Measurements from ENCODE around the gene IRAK1.
A peak's percentile ranks its signal among the peaks of the same experiment; 100 is the strongest.

The IRAK1 gene

DNA sequence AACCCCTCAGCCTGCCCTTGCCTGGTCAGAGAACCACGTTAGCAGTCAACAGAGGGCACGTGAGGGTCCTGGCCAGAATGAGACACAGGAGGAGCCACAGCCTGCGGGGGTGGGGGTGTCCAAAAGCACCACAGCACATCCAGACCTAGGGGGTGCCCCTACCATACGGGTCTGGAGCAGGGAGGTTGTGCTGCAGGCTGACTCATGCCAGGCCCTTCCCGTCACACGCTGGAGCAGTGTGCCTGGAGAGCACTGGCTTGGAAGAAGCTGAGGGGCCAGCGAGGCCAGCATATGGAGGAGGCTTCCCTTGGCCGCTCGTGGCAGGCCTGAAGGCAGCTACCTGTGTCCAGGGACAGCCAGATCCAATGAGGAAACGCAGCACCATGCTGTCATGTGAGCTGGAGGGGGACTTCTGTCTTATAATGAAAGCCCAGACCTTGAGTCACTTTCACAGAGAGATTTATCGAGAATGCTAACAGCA lies 1.5 kb upstream of the IRAK1 start:
- no peak for DNase-seq (ENCODE audit: low read depth in 2 of 3, low spot score in 2 of 3)

DNA sequence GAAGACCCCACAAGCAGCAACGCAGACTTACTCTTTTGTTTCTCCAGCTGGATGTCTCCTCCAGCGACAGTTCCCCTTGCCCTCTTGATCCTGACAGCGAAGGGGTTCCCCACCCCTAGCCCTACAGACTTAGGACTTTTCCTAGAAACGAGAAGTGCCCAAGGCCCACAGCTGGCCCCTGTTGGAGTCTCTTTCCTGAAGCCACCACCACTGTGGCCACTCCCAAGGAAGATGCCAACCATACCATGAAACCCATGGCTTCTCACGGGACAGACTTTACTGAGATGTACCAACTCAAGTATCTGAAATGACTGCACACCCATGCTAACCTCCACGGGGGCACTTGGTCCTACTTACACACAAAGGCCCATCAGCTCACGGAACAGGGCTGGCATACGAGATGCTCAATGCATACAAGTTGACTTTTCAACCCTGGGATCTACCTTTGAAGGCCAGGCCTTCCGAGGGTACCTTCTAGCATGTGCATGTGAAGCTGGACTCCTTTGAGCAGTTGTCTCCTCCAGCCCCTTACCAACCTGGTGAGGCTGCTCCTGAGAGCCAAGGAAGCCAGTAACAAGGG lies 924 bp upstream of the IRAK1 start:
- no peak for DNase-seq (ENCODE audit: low read depth in 2 of 3, low spot score in 2 of 3)

DNA sequence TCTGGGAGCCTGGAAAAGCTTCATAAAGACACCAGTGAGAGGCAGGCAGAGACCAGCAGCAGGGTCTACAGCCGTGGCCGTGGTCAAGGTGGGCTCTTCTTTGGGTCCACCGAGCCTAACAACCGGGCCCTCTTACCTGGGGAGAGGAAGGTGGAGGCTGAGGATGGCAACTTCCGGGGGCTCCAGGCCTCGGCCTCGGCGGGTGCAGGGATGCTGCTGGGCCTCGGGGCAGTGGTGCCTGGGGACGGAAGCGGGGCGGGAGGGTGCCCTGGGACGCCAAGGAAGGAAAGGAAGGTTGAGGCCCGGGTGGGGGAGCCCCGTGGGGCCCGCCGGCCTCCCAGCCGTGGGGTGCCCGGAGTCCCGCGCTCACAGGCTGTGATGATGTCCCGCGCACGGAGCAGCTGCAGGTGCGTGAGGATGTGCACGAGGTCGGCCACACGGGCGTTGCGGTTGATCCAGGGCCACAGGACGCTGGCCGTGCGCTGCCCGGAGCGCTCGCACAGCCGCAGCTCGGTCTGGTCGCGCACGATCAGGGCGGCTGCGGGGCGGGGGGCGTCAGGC lies 561 bp downstream of the IRAK1 start:
- peak in 1 of 3 experiments; percentile 6 for DNase-seq (ENCODE audit: low read depth in 2 of 3, low spot score in 2 of 3)

DNA sequence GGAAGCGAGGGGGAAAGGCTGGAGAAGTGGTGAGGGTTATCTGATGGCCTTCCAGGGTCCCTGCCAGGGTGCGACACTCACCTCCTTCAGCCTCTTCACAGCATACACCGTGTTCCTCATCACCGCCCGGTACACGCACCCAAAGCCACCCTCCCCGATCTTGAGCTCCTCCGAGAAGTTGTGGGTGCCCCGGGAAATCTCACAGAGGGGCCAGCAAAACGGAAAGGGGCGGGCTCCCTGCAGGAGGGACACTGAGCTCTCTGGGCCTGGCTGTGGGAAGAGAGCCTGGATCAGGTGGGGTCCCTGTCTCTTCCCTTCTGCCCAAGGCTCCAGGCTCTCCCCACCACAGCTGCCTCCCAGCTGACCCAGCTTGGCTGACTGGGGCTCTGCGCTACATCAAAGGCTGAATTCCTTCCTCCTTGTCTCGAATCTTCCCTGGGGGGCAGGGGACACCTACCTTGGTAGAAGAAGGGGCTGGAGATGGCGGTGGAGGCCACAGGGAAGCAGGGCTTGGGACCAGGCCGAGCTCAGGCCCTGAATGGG lies 1.1 kb downstream of the IRAK1 start:
- DNase-seq (ENCODE audit: low read depth in 2 of 3, low spot score in 2 of 3): no peak

DNA sequence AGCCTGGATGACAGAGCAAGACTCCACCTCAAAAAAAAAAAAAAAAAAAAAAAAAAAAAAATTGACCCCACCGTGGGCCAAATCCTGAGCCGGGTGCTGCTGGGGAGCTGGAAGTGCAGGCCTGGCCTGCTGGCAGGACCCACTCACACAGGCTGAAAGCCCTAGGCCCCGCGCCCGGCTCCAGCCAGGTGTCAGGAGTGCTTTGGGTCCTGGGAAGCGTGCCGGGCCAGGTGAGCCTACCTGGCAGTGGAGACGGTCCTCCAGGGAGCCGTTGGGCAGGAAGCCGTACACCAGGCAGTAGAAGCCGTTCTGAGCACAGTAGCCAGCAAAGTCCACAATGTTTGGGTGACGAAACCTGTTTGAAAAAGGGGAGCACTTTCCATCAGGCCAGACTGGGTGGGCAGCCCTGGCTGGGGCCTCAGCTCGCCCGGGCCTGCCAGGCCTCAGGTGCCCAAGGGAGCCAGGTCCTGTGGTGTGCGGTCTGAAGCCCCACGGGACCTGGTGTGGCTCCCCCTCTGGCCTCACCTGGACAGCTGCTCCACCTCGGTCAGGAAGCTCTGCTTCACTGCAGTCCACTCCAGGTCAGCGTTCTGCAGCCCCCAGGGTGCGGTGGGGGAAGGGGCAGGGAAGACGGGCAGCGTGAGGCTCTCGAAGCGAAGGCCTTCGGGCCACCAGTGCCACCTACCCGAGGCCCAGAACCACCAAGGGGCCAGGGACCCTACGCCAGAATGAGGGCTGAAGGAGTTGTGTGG lies 1.8 kb downstream of the IRAK1 start:
- DNase-seq (ENCODE audit: low read depth in 2 of 3, low spot score in 2 of 3): no peak

GRCh38 chrX:154016366-154017076 lies 3.2 kb downstream of the IRAK1 start:
- no peak for DNase-seq (ENCODE audit: low read depth in 2 of 3, low spot score in 2 of 3)

- no peak for DNase-seq (ENCODE audit: low read depth in 2 of 3, low spot score in 2 of 3)
Measured at GRCh38 chrX:154015581-154016264, 4.0 kb downstream of the IRAK1 start.

DNA sequence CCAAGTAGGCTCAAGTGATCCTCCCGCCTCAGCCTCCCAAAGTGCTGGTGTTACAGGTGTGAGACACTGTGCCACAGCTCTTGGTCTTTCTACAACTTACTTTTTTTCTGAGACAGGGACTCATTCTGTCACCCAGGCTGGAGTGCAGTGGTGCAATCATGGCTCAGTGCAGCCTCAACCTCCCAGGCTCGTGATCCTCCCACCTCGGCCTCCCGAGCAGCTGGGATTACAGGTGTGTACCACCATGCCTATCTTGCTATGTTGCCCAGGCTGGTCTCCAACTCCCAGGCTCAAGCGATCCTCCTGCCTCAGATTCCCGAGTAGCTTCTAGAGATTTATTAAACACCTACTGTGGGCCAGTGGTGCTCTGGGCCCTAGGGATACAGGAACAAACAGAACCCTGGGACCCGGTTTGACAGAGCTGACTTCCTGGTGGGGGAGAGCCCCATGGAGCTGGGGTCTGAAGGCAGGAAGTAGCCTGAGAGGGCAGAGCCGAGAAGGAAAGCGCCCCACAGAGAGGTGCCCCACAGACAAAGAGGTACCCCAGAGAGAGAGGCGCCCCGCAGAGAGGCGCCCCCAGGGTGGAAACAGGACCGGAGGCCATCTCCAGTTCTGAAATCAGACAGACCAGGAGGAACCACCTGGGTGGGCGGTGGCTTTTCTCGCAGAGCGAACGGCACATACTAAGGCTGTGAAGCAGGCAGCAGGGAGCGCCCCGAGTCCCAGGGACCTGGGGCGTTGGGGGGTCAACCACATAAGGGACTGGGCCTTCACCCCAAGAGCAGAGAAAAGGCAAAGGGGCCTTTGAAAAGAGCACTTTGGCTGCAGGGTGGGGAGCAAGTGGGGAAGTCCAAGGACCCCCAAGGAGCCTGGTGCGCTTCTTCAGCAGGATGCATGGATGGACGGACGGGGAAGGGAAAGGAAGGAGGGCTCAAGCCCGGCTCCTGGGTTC lies 5.0 kb downstream of the IRAK1 start:
- DNase-seq (ENCODE audit: low read depth in 2 of 3, low spot score in 2 of 3): no peak

GRCh38 chrX:154013614-154014360 lies 5.9 kb downstream of the IRAK1 start:
- DNase-seq (ENCODE audit: low read depth in 2 of 3, low spot score in 2 of 3): peak in 1 of 3 experiments; percentile 37

- no peak for DNase-seq (ENCODE audit: low read depth in 2 of 3, low spot score in 2 of 3)
Measured at GRCh38 chrX:154013001-154013421, 6.7 kb downstream of the IRAK1 start.

GRCh38 chrX:154012336-154012991 lies 7.2 kb downstream of the IRAK1 start:
- DNase-seq (ENCODE audit: low read depth in 2 of 3, low spot score in 2 of 3): no peak

- DNase-seq (ENCODE audit: low read depth in 2 of 3, low spot score in 2 of 3): no peak
Measured at GRCh38 chrX:154011376-154012335, 8.0 kb downstream of the IRAK1 start.

- no peak for DNase-seq (ENCODE audit: low read depth in 2 of 3, low spot score in 2 of 3)
Measured at GRCh38 chrX:154010330-154011087, 9.2 kb downstream of the IRAK1 start.

GRCh38 chrX:154008521-154008920 lies 11.2 kb downstream of the IRAK1 start:
- DNase-seq (ENCODE audit: low read depth in 2 of 3, low spot score in 2 of 3): no peak

DNA sequence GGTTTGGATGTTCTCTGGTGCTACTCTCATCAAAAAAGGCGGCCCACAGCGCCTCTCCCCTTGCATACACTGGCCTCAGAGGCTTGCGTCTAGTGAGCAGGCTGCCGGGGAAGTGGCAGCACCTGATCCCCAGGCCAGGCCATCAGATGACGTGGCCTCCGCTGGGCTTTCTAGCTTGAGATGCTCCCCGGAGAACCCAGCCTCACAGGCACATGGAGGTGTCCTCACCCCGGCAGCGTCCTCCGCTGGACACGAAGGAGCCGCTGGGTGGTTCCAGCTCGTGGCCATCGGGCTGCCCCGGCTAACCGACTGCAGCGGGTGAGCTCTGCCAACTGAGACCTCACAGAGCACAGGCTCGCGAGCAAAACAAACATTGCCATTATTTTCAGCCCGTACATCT lies 12.8 kb downstream of the IRAK1 start:
- no peak for DNase-seq (ENCODE audit: low read depth in 2 of 3, low spot score in 2 of 3)

DNA sequence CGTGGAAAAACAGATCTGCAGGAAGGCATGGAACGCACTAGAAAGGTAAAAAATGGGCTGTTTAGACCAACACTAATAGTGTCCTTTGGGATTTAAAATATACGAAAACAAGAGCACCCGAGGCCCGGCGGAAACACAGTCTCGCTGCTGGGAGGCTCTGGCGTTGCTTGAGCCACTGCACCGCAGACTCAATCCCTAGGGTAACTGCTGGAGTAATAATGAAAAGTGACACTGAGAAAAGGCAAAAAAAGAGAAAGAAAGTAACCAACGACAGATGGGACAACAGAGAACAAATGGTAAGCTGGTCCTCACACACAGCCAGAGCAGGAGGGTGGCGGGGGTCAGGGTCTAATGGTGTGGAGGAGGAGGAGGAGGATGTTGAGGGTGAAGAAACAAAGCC lies 15.4 kb downstream of the IRAK1 start:
- no peak for DNase-seq (ENCODE audit: low read depth in 2 of 3, low spot score in 2 of 3)

Measured in activated CD8-positive, alpha-beta memory T cell treated with anti-CD3 and anti-CD28 coated beads for 48 hours (primary cell).